ENCODE results near the gene ASTL.
"Not testable (repeated sequence)": the region's sequence is repeated elsewhere in the genome, so short reads cannot be mapped to it uniquely, and the experiment has no call there.

Gene ASTL

GRCh38 chr2:96169868-96170507 lies 31.7 kb upstream of the ASTL start:
- H3K27me3 ChIP-seq (ENCODE audit: low read depth), result no peaks in the 10 kb centered on the region
- no peaks in the 10 kb centered on the region for H3K36me3 ChIP-seq (replicated peaks)
- in situ Hi-C loops (cut with MboI; ENCODE audit: low sequenced_read_pairs), result no loop called here
- H3K9me3 ChIP-seq, result no peaks in the 10 kb centered on the region; the same call in 1 of the 2 replicates
- no peaks in the 10 kb centered on the region for H3K4me1 ChIP-seq
- no peak overlapping the region for H3K4me3 ChIP-seq
- DNase-seq (ENCODE audit: low spot score in 2 of 2), result no peak

- Histone ChIP-seq H3K4me1 (no peaks in the 10 kb centered on the region), H3K4me3 (no peak overlapping the region), H3K9me3 (no peaks in the 10 kb centered on the region; the same call in 1 of the 2 replicates), H3K36me3 (replicated peaks) (no peaks in the 10 kb centered on the region), H3K27me3 (ENCODE audit: low read depth) (no peaks in the 10 kb centered on the region)
- in situ Hi-C loops (cut with MboI; ENCODE audit: low sequenced_read_pairs), result no loop called here
- DNase-seq (ENCODE audit: low spot score in 2 of 2), result no peak
Measured at GRCh38 chr2:96167407-96168013, 29.2 kb upstream of the ASTL start.

GRCh38 chr2:96164459-96165184 lies 26.3 kb upstream of the ASTL start:
- Histone ChIP-seq H3K9me3 (no peaks in the 10 kb centered on the region), H3K4me3 (no peak overlapping the region), H3K36me3 (replicated peaks) (no peaks in the 10 kb centered on the region), H3K27me3 (ENCODE audit: low read depth) (no peaks in the 10 kb centered on the region), H3K4me1 (no peaks in the 10 kb centered on the region)
- in situ Hi-C loops (cut with MboI; ENCODE audit: low sequenced_read_pairs), result no loop called here
- no peak for DNase-seq (ENCODE audit: low spot score in 2 of 2)

- Histone ChIP-seq H3K36me3 (replicated peaks) (no peaks in the 10 kb centered on the region), H3K4me3 (no peak overlapping the region), H3K4me1 (no peaks in the 10 kb centered on the region), H3K9me3 (no peaks in the 10 kb centered on the region), H3K27me3 (ENCODE audit: low read depth) (no peaks in the 10 kb centered on the region)
- DNase-seq (ENCODE audit: low spot score in 2 of 2), result no peak
- in situ Hi-C loops (cut with MboI; ENCODE audit: low sequenced_read_pairs), result no loop called here
Measured at GRCh38 chr2:96163768-96164429, 25.6 kb upstream of the ASTL start.

- DNase-seq (ENCODE audit: low spot score in 2 of 2), result no peak
- in situ Hi-C loops (cut with MboI; ENCODE audit: low sequenced_read_pairs), result no loop called here
- Histone ChIP-seq H3K4me1 (no peaks in the 10 kb centered on the region), H3K27me3 (ENCODE audit: low read depth) (no peaks in the 10 kb centered on the region), H3K9me3 (no peaks in the 10 kb centered on the region), H3K4me3 (no peak overlapping the region), H3K36me3 (replicated peaks) (no peaks in the 10 kb centered on the region)
Measured at GRCh38 chr2:96163415-96163767, 25.1 kb upstream of the ASTL start.

GRCh38 chr2:96161898-96162297 lies 23.6 kb upstream of the ASTL start:
- no peak for DNase-seq (ENCODE audit: low spot score in 2 of 2)
- H3K27me3 ChIP-seq (ENCODE audit: low read depth), result no peaks in the 10 kb centered on the region
- H3K36me3 ChIP-seq (replicated peaks), result no peaks in the 10 kb centered on the region
- H3K4me3 ChIP-seq, result no peak overlapping the region
- in situ Hi-C loops (cut with MboI; ENCODE audit: low sequenced_read_pairs), result no loop called here
- no peaks in the 10 kb centered on the region for H3K4me1 ChIP-seq
- no peaks in the 10 kb centered on the region for H3K9me3 ChIP-seq

- H3K27me3 ChIP-seq (ENCODE audit: low read depth); DNase-seq (ENCODE audit: low spot score in 2 of 2); H3K4me3 ChIP-seq; H3K36me3 ChIP-seq (replicated peaks); H3K9me3 ChIP-seq; in situ Hi-C loops (cut with MboI; ENCODE audit: low sequenced_read_pairs); H3K4me1 ChIP-seq: not testable (repeated sequence)
Measured at GRCh38 chr2:96160366-96160765, 22.1 kb upstream of the ASTL start.

GRCh38 chr2:96159084-96159830 lies 21.0 kb upstream of the ASTL start:
- H3K27me3 ChIP-seq (ENCODE audit: low read depth), result no peaks in the 10 kb centered on the region
- no peaks in the 10 kb centered on the region for H3K4me1 ChIP-seq
- no peaks in the 10 kb centered on the region for H3K9me3 ChIP-seq
- no peaks in the 10 kb centered on the region for H3K36me3 ChIP-seq (replicated peaks)
- in situ Hi-C loops (cut with MboI; ENCODE audit: low sequenced_read_pairs), result no loop called here
- no peak for DNase-seq (ENCODE audit: low spot score in 2 of 2)
- no peak overlapping the region for H3K4me3 ChIP-seq

- DNase-seq (ENCODE audit: low spot score in 2 of 2), result no peak
- Histone ChIP-seq H3K36me3 (replicated peaks) (no peaks in the 10 kb centered on the region), H3K27me3 (ENCODE audit: low read depth) (no peaks in the 10 kb centered on the region), H3K4me1 (no peaks in the 10 kb centered on the region), H3K9me3 (no peaks in the 10 kb centered on the region), H3K4me3 (no peak overlapping the region)
- in situ Hi-C loops (cut with MboI; ENCODE audit: low sequenced_read_pairs), result no loop called here
Measured at GRCh38 chr2:96158554-96158940, 20.2 kb upstream of the ASTL start.

GRCh38 chr2:96157649-96158553 lies 19.6 kb upstream of the ASTL start:
- DNase-seq (ENCODE audit: low spot score in 2 of 2), result no peak
- H3K4me1 ChIP-seq, result no peaks in the 10 kb centered on the region
- H3K4me3 ChIP-seq, result no peak overlapping the region
- in situ Hi-C loops (cut with MboI; ENCODE audit: low sequenced_read_pairs), result no loop called here
- no peaks in the 10 kb centered on the region for H3K36me3 ChIP-seq (replicated peaks)
- no peaks in the 10 kb centered on the region for H3K27me3 ChIP-seq (ENCODE audit: low read depth)
- H3K9me3 ChIP-seq, result no peaks in the 10 kb centered on the region

GRCh38 chr2:96156926-96157648 lies 18.8 kb upstream of the ASTL start:
- DNase-seq (ENCODE audit: low spot score in 2 of 2), result no peak
- H3K4me3 ChIP-seq, result no peak overlapping the region
- no peaks in the 10 kb centered on the region for H3K4me1 ChIP-seq
- no peaks in the 10 kb centered on the region for H3K27me3 ChIP-seq (ENCODE audit: low read depth)
- in situ Hi-C loops (cut with MboI; ENCODE audit: low sequenced_read_pairs), result no loop called here
- H3K9me3 ChIP-seq, result no peaks in the 10 kb centered on the region
- H3K36me3 ChIP-seq (replicated peaks), result no peaks in the 10 kb centered on the region

- Histone ChIP-seq H3K9me3 (no peaks in the 10 kb centered on the region), H3K36me3 (replicated peaks) (no peaks in the 10 kb centered on the region), H3K4me1 (no peaks in the 10 kb centered on the region), H3K27me3 (ENCODE audit: low read depth) (no peaks in the 10 kb centered on the region), H3K4me3 (no peak overlapping the region)
- in situ Hi-C loops (cut with MboI; ENCODE audit: low sequenced_read_pairs), result no loop called here
- no peak for DNase-seq (ENCODE audit: low spot score in 2 of 2)
Measured at GRCh38 chr2:96156011-96156820, 17.9 kb upstream of the ASTL start.
